OCI-LY1 (cell line): Measurements from ENCODE around the gene ST6GALNAC3.

Source experiments
- H2AFZ ChIP-seq: fragments of 200-600 bp; sonication (generic), shearing (Covaris generic); 2 replicates; pipeline ENCODE4 v1.6.0; 2014; ENCODE audit warnings: antibody characterized with exemption, mild to moderate bottlenecking, low read length
- H3F3A ChIP-seq: fragments of 200-600 bp; sonication (generic), shearing (Covaris generic); 2 replicates; pipeline ENCODE4 v1.6.0; 2014; ENCODE audit warnings: mild to moderate bottlenecking, antibody characterized with exemption, low read length, moderate library complexity; ENCODE audit not compliant: insufficient read depth
- H3K27ac ChIP-seq: fragments of 200-600 bp; sonication (generic); 2 replicates; pipeline ENCODE4 v1.5.1; 2014; ENCODE audit warnings: low read length, mixed run types, mild to moderate bottlenecking, low read depth; ENCODE audit not compliant: poor library complexity, severe bottlenecking
- H3K27me3 ChIP-seq: fragments of 200-600 bp; sonication (generic); 2 replicates; pipeline ENCODE4 v1.6.0; 2014; ENCODE audit warnings: antibody characterized with exemption, mild to moderate bottlenecking, low read length, moderate library complexity; ENCODE audit not compliant: insufficient read depth
- H3K36me3 ChIP-seq: fragments of 200-600 bp; sonication (generic); 2 replicates; pipeline ENCODE4 v1.6.1; 2014; ENCODE audit warnings: mild to moderate bottlenecking, antibody characterized with exemption, low read length, moderate library complexity, mixed read lengths; ENCODE audit not compliant: insufficient read depth
- H3K4me1 ChIP-seq: fragments of 200-600 bp; sonication (generic); 2 replicates; pipeline ENCODE4 v1.5.1; 2014; ENCODE audit warnings: mild to moderate bottlenecking, low read length, moderate library complexity; ENCODE audit not compliant: insufficient read depth, severe bottlenecking
- H3K4me2 ChIP-seq: fragments of 200-600 bp; sonication (generic), shearing (Covaris generic); 2 replicates; pipeline ENCODE4 v1.6.1; 2014; ENCODE audit warnings: low read length
- H3K4me3 ChIP-seq: fragments of 200-600 bp; sonication (generic); 2 replicates; pipeline ENCODE4 v1.5.1; 2014; ENCODE audit warnings: low read length, low read depth, mild to moderate bottlenecking, mixed read lengths; ENCODE audit not compliant: poor library complexity, severe bottlenecking
- H3K79me2 ChIP-seq: fragments of 200-600 bp; shearing (Covaris generic); 2 replicates; pipeline ENCODE4 v1.6.1; 2016; ENCODE audit warnings: mixed run types, low read length, mixed read lengths; ENCODE audit not compliant: insufficient read depth
- H3K9ac ChIP-seq: fragments of 200-600 bp; sonication (generic), shearing (Covaris generic); 2 replicates; pipeline ENCODE4 v1.6.1; 2014; ENCODE audit warnings: mild to moderate bottlenecking, low read length, mixed read lengths
- H3K9me2 ChIP-seq: fragments of 200-600 bp; sonication (generic), shearing (Covaris generic); 2 replicates; pipeline ENCODE4 v1.6.1; 2014; ENCODE audit warnings: low read depth, mild to moderate bottlenecking, low read length, mixed read lengths
- H3K9me3 ChIP-seq: fragments of 200-600 bp; shearing (Covaris generic); 2 replicates; pipeline ENCODE4 v1.6.1; 2014; ENCODE audit warnings: low read length, mixed read lengths
- H4K20me1 ChIP-seq: fragments of 200-600 bp; sonication (generic), shearing (Covaris generic); 2 replicates; pipeline ENCODE4 v1.6.0; 2016; ENCODE audit warnings: mild to moderate bottlenecking, low read length; ENCODE audit not compliant: insufficient read depth
- CTCF ChIP-seq: fragments of 200-600 bp; sonication (generic), shearing (Covaris generic); IDR thresholded peaks from 2 replicates; pipeline ENCODE4 v1.5.1; 2017; ENCODE audit warnings: mild to moderate bottlenecking, antibody characterized with exemption, low read length, moderate library complexity, mixed read lengths
- EZH2 ChIP-seq: fragments of 200-600 bp; sonication (generic), shearing (Covaris generic); IDR thresholded peaks from 2 replicates; pipeline ENCODE4 v1.8.0; 2017; ENCODE audit warnings: borderline replicate concordance, mixed run types, mild to moderate bottlenecking, antibody characterized with exemption, low read length, moderate library complexity, mixed read lengths

Gene ST6GALNAC3

GRCh38 chr1:76264642-76265041 is 190.1 kb downstream of the ST6GALNAC3 start:
- Histone ChIP-seq H3K27me3 (no peaks in the 10 kb centered on the region), H3K4me2 (no peak overlapping the region), H3F3A (no peaks in the 10 kb centered on the region), H3K9me3 (no peaks in the 10 kb centered on the region), H2AFZ (no peak overlapping the region), H3K9ac (no peak overlapping the region), H3K4me3 (no peak overlapping the region), H3K4me1 (no peaks in the 10 kb centered on the region), H3K36me3 (no peaks in the 10 kb centered on the region), H4K20me1 (no peaks in the 10 kb centered on the region), H3K79me2 (no peaks in the 10 kb centered on the region), H3K27ac (no peak overlapping the region), H3K9me2 (no peaks in the 10 kb centered on the region)
- TF ChIP-seq CTCF (no peak), EZH2 (no peak)

- H3K9me3 ChIP-seq: no peaks in the 10 kb centered on the region
- H3K9me2 ChIP-seq: no peaks in the 10 kb centered on the region
- H2AFZ ChIP-seq: no peak overlapping the region
- no peaks in the 10 kb centered on the region for H4K20me1 ChIP-seq
- TF ChIP-seq CTCF: no peak
- no peak for TF ChIP-seq EZH2
- no peak overlapping the region for H3K4me2 ChIP-seq
- H3K9ac ChIP-seq: no peak overlapping the region
- H3K27ac ChIP-seq: no peak overlapping the region
- H3F3A ChIP-seq: no peaks in the 10 kb centered on the region
- no peaks in the 10 kb centered on the region for H3K79me2 ChIP-seq
- no peaks in the 10 kb centered on the region for H3K36me3 ChIP-seq
- H3K27me3 ChIP-seq: no peaks in the 10 kb centered on the region
- no peak overlapping the region for H3K4me3 ChIP-seq
- no peaks in the 10 kb centered on the region for H3K4me1 ChIP-seq
Observed at GRCh38 chr1:76266762-76267161, 192.2 kb downstream of the ST6GALNAC3 start.

GRCh38 chr1:76267631-76268030 is 193.1 kb downstream of the ST6GALNAC3 start:
- H3K4me2 ChIP-seq: no peak overlapping the region

More at GRCh38 chr1:76267631-76268030, 193.1 kb downstream of the ST6GALNAC3 start:
- Histone ChIP-seq H3K36me3 (no peaks in the 10 kb centered on the region), H3K4me1 (no peaks in the 10 kb centered on the region), H4K20me1 (no peaks in the 10 kb centered on the region), H3K27ac (no peak overlapping the region), H2AFZ (no peak overlapping the region), H3K79me2 (no peaks in the 10 kb centered on the region), H3K4me3 (no peak overlapping the region), H3F3A (no peaks in the 10 kb centered on the region), H3K9ac (no peak overlapping the region), H3K27me3 (no peaks in the 10 kb centered on the region), H3K9me3 (no peaks in the 10 kb centered on the region), H3K9me2 (no peaks in the 10 kb centered on the region)
- TF ChIP-seq CTCF: no peak
- no peak for TF ChIP-seq EZH2
